Progenitor cell of endocrine pancreas (in vitro differentiated cells): ENCODE data around the gene HS3ST3B1. TPM values are rescaled to one million over a fixed set of nuclear protein-coding genes. Genes with fewer than 3 reads are reported as not detected.

Experiments used
- DNase-seq: peaks from one replicate; pipeline ENCODE4 v3.0.0; 2021; ENCODE audit warnings: low spot score; ENCODE audit not compliant: unreplicated experiment
- H3K27ac Mint-ChIP-seq: 2 replicates; pipeline ENCODE4 v1.8.0; 2021; ENCODE audit warnings: mild to moderate bottlenecking, moderate library complexity, mixed read lengths
- H3K27me3 Mint-ChIP-seq: 2 replicates; pipeline ENCODE4 v1.8.0; 2021; ENCODE audit warnings: mixed read lengths
- H3K36me3 Mint-ChIP-seq: 2 replicates; pipeline ENCODE4 v1.8.0; 2022; ENCODE audit warnings: mixed read lengths; ENCODE audit not compliant: insufficient read depth
- H3K4me1 Mint-ChIP-seq: 2 replicates; pipeline ENCODE4 v1.8.0; 2021; ENCODE audit warnings: low read depth, mixed read lengths
- H3K4me3 Mint-ChIP-seq: 2 replicates; pipeline ENCODE4 v1.8.0; 2021; ENCODE audit warnings: low read depth, mild to moderate bottlenecking, moderate library complexity, mixed read lengths
- H3K9me3 Mint-ChIP-seq: 2 replicates; pipeline ENCODE4 v1.8.0; 2021; ENCODE audit warnings: low read depth, mixed read lengths
- total RNA-seq: library from RNA; stranded (reverse); gene quantifications from 2 replicates; pipeline ENCODE4 v1.2.1, GENCODE V29; 2021
- TF ChIP-seq, protein P1 (sequence below): fragments of 200-600 bp; sonication (generic); IDR thresholded peaks from one replicate; pipeline ENCODE4 v1.5.0; 2021; ENCODE audit warnings: antibody characterized with exemption, mild to moderate bottlenecking; ENCODE audit not compliant: unreplicated experiment

Gene HS3ST3B1
- total RNA-seq, 1 donor from 2014 or later: 16.7 TPM

DNA sequence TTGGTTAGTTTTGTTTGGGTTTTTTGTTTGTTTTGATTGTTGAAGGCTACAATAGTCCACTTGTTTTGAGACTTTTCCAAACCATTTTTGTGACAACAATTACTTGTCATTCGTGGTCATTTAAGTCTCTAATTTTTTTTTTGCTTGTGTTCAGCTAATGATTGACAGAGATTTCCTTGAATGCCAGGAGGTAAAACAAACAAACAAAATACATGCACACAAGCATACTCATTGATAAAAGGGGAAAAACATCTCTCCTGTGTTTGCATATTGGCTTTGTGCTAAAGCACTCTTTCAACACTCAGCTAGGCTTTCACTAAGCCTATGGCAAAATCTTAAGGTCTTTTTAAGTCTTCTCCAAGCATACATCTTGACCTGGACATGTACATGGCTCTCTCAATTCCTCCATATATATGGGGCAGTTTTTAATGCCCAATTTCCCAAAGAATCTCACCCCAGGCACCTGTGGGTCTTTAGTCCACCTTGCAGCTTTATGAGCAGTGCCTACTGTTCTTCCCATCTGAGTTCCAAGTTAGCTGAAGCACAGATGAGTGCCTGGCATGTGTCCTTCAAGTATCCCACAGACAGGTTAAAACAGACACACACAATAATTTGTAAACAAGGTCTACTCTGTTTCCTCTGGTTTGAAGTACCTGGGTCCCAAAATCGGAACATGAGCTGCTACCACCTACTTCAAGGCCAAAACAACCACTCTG, 24.2 kb upstream of the HS3ST3B1 start:
- DNase-seq: no peak
- Mint-ChIP-seq H3K27me3 (no peaks in the 10 kb centered on the region), H3K36me3 (peaks cover 7% of the 10 kb centered on the region), H3K27ac (peak overlapping the region; percentile 35), H3K9me3 (peaks cover 40% of the 10 kb centered on the region), H3K4me1 (peaks cover 30% of the 10 kb centered on the region), H3K4me3 (no peak overlapping the region)
- TF ChIP-seq, protein P1, sequence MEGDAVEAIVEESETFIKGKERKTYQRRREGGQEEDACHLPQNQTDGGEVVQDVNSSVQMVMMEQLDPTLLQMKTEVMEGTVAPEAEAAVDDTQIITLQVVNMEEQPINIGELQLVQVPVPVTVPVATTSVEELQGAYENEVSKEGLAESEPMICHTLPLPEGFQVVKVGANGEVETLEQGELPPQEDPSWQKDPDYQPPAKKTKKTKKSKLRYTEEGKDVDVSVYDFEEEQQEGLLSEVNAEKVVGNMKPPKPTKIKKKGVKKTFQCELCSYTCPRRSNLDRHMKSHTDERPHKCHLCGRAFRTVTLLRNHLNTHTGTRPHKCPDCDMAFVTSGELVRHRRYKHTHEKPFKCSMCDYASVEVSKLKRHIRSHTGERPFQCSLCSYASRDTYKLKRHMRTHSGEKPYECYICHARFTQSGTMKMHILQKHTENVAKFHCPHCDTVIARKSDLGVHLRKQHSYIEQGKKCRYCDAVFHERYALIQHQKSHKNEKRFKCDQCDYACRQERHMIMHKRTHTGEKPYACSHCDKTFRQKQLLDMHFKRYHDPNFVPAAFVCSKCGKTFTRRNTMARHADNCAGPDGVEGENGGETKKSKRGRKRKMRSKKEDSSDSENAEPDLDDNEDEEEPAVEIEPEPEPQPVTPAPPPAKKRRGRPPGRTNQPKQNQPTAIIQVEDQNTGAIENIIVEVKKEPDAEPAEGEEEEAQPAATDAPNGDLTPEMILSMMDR: no peak

DNA sequence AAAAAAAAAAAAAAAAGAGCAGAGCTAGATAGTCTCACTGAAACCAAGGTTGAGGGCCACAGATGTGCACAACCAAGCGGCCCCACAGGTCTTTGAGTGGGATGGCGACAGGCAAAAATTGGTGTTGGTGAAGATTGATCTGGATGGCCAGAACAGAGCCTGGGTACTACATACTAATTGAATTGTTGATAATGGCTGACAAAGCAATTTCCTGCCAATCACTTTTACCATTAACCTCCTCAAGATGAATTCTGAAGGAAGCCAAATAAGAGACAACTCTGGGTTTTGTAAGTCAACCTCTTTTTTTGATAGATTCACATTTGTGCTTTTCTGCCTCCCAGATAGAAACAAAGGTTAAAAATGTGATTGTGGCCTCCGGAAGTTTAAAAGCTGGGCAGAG, 19.4 kb upstream of the HS3ST3B1 start:
- Mint-ChIP-seq H3K9me3 (peaks cover 16% of the 10 kb centered on the region), H3K27me3 (peaks cover 3% of the 10 kb centered on the region), H3K4me1 (peaks cover 25% of the 10 kb centered on the region), H3K27ac (no peak overlapping the region), H3K36me3 (no peaks in the 10 kb centered on the region), H3K4me3 (no peak overlapping the region)
- TF ChIP-seq, protein P1: no peak
- DNase-seq: no peak

DNA sequence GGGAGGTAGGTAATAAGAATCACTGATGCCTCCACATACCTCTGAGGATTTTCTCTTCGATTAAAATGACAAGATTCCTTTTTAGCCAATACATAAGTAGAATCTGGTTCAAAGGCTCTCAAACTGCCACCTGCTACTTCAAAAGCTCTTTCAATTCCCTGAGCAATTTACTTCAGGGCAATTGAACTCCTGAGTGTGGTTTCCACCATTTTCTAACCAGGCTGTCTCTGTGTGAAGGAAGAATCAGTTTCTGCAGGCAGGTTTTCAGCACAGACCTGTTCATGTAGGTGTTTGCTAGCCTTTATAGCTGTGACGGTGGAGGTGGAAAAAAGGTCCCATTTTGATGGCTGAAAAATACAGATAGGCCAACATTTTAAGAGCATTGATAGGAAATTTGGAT, 18.2 kb upstream of the HS3ST3B1 start:
- H3K4me1 Mint-ChIP-seq: peaks cover 15% of the 10 kb centered on the region
- peaks cover 5% of the 10 kb centered on the region for H3K9me3 Mint-ChIP-seq
- no peak overlapping the region for H3K4me3 Mint-ChIP-seq
- H3K27me3 Mint-ChIP-seq: peaks cover 3% of the 10 kb centered on the region
- no peaks in the 10 kb centered on the region for H3K36me3 Mint-ChIP-seq
- TF ChIP-seq, protein P1: no peak
- no peak for DNase-seq
- H3K27ac Mint-ChIP-seq: no peak overlapping the region

DNA sequence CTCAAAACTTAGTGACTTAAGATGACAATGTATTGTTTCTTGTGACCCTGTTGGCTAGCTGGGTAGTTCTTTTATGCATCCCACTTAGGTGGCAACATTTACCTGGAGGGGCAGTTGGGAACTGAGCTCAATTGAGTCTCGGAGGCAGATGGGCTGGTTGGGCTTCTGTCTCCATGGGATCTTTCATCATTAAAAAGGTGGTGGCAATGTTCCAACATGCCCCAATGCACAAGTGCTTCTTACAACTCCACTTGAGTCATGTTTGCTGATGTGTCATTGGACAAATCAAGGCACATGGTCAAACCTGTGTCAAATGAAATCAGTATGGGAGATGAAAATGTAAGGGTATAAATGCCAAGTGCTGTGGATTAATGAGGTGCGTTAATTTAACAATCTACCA, 11.7 kb upstream of the HS3ST3B1 start:
- DNase-seq: no peak
- H3K27me3 Mint-ChIP-seq: peaks cover 7% of the 10 kb centered on the region
- no peaks in the 10 kb centered on the region for H3K36me3 Mint-ChIP-seq
- H3K27ac Mint-ChIP-seq: no peak overlapping the region
- H3K9me3 Mint-ChIP-seq: peaks cover 8% of the 10 kb centered on the region
- TF ChIP-seq, protein P1: no peak
- H3K4me1 Mint-ChIP-seq: no peaks in the 10 kb centered on the region
- H3K4me3 Mint-ChIP-seq: no peak overlapping the region

DNA sequence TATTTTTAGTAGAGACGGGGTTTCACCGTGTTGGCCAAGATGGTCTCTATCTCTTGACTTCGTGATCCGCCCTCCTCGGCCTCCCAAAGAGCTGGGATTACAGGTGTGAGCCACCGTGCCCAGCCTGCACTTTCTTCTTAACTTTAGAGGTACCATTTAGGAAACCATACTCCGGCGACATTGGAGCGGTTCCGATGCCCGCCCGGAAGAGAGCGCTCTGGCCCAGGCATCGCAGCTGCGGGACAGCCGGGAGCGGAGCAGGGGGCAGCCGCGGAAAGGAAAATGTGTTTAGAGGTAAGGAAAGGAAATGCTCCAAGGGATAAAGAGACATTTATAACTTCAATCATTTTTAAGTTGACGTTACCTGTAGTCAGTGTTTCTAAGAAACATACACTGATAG, 6.0 kb upstream of the HS3ST3B1 start:
- Mint-ChIP-seq H3K27ac (no peak overlapping the region), H3K36me3 (no peaks in the 10 kb centered on the region), H3K4me1 (peaks cover 17% of the 10 kb centered on the region), H3K4me3 (no peak overlapping the region), H3K27me3 (peaks cover 58% of the 10 kb centered on the region), H3K9me3 (peaks cover 4% of the 10 kb centered on the region)
- DNase-seq: no peak
- TF ChIP-seq, protein P1: no peak
